EH (cell line): ENCODE results near the gene LZTFL1.

Experiments used
- DNase-seq: peaks from one replicate; pipeline ENCODE4 v3.0.0-alpha.2; 2015; ENCODE audit warnings: low read depth

LZTFL1 gene

DNA sequence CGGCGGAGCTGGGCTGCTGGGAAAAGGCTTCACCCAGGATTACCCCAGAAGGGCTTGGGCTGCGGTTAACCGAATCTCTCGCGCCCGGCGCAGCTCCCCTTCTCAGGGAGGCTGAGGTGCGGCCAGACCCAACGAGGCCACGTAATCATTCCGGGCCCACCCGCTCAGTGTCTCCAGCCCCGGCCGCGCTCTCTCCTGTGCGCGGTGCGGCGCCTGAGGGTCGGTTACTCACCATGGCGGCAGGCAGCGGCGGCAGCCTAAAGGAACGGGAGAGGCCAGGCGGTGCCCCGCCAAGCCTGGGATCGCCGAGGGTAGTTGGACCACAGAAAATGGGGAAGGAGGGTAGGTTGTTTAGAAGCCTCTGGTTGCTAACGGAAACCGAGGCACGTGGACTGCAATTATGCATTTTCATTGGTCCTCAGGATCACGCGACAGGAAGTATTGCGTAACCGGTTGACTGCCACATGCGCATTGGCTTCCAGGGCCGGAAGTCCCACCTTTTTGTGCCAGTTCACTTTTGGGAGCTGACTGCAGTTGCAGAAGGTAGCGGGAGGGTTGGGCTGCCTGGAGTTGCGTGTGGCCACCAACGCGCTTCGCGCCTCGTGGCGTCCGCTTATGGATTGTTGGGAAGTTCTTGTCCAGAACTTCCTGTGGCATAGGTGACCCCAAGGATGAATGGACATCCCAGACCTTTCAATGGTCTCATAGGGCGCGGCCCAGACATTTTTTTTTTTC, at the start of gene LZTFL1:
Gene LZTFL1, minus strand, starts transcription at position 363 of the 735 bp plus-strand sequence. Its CDS starts 128 bp downstream, at position 235.
- peak; percentile 97 for DNase-seq

GRCh38 chr3:45890405-45890804, 48.5 kb upstream of the LZTFL1 start:
- peak; percentile 8 for DNase-seq

DNA sequence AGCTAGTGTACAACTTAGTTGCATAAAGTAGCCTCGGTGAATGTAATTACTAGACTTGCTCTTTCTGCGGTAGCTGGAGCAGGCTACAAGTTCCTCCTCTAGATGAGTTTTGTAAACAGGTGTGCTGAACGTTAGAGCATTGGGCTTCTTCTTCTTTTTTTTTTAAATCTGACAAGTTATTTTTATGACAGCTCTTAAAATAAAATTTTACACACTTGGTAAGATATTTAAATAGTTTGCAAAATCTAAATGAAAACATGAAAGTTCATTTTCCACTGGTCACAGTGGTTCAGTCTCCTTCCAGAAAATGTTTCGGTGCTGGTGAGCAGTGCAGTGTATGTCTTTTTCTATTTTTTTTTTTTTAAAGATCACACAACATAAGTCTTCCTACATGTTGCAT, 47.4 kb upstream of the LZTFL1 start:
- no peak for DNase-seq

GRCh38 chr3:45887759-45888511, 46.0 kb upstream of the LZTFL1 start:
- DNase-seq: no peak

GRCh38 chr3:45887285-45887684, 45.4 kb upstream of the LZTFL1 start:
- DNase-seq: no peak

DNA sequence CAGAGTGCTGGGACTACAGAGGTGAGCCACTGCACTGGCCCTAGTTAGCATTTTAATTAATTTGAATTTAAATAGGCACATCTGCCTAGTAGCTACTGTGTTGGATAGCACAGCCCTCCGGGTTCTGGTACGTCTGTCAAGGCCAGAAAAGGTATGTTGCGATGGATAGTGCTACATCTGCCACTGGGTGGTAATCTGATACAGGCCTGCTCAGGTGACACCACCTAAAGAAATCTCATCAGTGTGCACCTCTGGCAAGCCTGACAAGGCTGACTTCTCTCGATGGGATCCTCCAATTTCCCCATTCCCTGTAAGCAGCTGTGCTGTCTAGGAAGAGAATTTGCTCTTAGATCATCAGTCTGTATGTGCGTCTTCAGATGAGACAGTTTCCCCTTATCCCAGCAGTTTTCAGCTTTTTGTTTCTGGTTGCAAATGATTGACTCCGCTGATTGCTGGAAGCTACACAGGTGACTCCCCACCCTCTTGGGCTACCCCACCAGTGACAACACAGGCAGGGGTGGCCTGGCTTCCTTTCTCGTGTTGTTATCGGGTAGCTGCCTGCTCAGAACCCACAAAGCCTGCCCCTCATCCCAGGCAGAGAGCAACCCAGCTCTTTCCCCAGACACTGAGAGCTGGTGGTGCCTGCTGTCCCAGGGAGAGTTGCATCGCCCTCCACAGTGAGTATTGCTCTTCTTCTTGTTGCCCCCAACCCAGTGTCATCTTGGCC, 44.2 kb upstream of the LZTFL1 start, which contains the start of gene CCR9:
Gene CCR9, plus strand, starts transcription at position 565 of the 727 bp plus-strand sequence. CDS start 8,391 bp downstream, outside the sequence.
- DNase-seq: no peak

DNA sequence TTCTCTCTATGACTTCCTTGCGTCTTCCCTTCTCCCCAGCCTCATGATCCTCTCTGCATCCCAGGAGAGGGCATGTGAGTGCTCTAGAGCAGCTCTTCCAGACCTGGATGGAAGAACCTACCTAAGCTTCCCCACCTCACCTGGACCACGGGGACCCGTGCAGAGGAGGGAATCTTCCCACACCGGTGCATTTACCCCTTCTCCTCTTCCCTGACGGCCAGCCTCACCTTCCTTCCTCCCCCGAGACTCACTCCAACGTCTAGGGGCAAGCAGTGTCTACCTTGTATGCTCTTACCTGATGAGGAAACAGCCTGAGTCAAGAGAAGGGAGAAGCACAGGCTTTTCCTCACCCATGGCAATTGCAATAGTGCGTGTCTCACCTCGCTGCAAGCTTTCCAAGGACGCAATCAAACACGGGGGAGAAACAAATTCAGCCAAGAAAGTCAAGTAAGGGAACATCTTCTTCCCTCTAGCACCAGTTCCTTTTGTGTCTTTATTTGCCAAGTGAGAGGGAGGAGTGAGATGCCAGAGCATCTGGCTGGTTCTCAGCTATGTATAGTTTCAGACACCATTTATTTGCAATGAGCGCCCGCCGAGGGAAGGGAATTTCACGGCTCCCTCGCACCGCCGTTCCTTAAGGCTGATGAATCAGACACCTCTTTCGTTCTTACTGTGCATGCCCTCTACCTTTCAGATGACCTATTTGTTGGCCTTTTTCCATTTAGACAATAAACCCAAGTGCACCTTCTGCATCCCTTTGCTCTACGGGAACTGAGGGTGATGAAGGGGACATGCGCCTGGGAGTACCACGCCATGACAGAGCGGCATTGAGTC, 42.7 kb upstream of the LZTFL1 start:
- DNase-seq: no peak

DNA sequence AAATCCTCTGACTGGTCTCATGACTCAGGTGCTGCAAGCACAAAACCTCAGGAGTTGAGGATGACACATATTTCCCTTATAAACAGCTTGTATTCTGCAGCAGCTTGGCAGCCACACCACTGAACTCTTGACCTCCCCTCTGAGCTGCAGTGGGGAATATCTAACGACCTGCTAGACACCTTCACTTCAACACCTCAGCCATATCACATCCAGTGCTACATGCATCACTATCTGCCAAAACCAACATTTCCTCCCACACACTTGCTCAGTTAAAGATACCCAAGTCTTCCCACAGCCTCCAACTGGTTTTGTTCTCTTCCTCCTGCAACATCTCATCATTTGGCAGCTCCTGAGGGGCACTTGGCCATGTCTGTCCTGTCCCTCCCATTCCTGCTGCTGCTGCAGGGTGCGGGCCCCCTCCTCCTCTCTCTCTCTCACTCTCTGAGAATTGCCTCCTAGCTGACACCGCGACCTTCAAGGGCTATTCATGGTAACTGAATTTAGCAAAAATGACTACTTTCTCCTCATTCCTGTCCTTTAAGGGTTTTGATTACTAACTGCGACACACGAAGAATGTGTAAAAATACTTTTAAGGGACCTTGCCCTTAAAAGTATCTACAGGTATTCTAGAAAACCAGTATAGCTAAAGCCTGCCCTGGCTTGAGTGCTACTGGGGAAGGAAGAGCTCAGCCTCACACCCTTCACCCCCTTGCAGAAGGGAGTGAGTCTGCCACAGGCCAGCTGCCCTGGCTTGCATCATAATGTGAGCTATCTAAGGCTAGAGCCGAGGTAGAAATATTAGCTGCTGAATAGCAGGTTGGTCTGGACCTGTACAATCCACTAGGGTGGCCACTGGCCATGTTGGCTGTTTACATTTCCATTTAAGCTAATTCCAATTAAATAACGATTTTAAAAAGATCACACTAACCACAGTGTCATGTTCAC, 39.4 kb upstream of the LZTFL1 start:
- peak; percentile 22 for DNase-seq

- no peak for DNase-seq
These were observed 38.8 kb upstream of the LZTFL1 start for GRCh38 chr3:45880725-45881077.

DNA sequence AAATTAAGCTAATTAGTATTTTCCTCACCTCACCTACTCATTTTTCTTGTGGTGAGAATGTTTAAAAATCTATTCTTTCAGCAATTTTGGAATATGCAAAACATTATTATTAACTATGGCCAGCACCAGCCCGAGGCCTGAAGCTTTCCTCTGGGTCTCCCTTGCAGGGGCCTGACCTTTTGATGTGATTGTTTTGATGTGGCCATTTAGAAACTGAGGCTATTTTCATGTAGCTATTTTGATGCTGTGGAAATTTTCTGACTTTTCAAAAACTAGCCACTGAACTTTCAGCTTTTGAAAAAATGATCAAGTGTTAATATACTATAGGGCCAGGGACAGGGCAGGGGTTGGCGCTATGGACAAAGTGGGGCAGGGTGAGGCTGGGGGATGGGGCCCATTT, 36.2 kb upstream of the LZTFL1 start:
- DNase-seq: no peak

DNA sequence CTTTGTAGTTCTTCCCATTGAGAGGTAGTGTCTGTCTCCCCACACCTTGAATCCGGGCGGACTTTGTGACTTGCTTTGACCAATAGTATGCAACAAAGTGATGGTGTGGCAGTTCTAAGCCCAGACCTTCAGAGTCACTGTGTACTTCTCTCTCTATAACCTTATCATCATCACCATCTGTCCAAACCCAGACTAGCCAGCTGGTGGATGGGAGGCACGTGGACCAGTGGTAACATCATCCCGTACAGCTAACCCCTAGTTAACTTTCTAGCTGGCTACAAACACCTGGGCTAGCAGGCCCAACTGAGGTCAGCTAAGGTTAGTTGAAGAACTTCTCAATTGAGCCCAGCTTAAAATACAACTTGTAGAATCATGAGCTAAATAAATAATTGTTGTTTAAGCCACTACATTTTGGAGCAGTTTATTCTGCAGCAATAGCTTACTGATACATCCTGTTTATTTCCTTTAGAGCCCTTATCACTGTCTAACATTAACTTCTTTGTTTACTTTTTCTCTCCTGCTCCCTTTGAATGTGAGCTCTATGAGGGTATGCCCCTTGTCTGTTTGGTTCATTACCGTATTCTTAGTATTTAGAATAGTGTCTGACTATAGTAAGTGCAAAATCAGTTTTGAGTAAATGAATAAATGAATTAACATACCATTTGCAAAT, 32.9 kb upstream of the LZTFL1 start:
- DNase-seq: no peak

DNA sequence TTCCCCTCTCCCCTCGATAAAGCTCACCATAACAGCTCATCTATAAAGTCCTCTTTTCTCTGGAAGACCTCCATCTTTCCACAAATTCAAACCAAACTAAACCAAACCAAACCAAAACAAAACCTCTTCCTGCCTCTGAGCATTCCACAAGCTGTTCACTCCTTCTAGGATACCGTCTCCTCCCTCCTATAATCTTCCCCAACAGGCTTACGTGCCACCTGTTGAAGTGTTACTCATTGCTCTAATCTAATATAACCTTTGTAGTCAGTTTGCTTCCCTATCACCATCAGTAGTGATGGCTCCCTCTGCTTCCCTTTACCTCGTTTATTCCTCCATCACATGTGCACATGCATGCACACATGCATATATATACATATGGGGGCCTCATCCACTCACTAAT, 31.7 kb upstream of the LZTFL1 start:
- DNase-seq: no peak

GRCh38 chr3:45873036-45873435, 31.1 kb upstream of the LZTFL1 start:
- DNase-seq: no peak

- DNase-seq: no peak
These were observed 30.6 kb upstream of the LZTFL1 start for GRCh38 chr3:45872569-45872968.

DNA sequence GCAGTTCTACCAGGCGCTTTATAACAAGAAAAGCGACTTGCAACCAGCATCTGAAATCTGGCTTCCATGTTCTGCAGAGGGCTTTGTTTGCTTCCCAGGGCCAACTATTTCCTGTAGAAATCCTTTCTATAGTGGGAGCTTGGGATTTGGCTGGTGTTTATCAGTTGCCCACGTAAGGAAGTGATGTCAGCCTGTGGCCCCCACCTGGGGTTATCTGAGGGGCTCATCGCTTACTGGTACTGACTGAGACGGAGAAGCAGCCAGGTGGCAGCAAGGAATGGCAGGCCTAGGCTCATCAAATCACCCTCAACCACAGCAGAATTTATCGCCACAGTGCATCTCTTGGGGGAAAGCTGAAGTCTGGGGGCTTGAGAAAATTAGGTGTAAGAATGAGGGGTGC, 29.9 kb upstream of the LZTFL1 start:
- no peak for DNase-seq

DNA sequence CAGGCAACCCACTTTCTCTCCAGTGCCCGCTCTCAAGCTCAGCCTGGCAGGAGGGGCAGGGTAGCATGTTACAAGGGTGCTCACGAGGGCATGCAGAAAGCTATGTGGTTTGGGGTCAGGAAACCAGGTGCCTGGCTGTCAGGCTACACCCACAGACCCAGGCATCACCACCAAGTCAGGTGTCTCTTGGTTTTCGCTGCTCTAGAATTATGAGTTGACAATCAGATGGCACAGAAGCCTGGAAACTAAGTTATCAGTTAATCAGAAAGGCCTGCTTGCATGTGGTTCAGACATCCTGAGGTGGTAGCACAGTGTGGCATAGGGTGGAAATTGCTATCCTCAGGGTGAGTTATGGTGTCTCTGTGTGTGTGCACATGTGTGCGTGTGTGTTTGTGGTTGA, 28.2 kb upstream of the LZTFL1 start:
- DNase-seq: no peak

DNA sequence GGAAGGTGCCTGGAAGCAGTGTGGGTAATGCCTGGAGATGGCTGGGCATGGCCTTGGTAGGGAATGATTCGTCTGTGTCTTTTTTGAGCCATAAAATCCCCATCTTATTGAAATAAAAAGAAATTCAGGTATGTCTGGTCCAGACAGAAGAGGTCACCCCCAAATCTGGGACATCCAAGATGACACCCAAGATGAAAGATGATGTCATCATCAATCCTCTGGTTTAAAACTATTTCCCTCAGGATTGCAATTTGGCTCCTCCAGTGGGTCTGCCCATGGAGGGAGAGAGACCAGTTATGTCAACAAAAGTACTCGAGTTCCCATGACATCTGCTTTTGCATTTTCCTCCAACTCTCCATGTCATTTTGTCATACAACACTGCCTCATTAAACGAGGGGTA, 27.7 kb upstream of the LZTFL1 start:
- no peak for DNase-seq

DNA sequence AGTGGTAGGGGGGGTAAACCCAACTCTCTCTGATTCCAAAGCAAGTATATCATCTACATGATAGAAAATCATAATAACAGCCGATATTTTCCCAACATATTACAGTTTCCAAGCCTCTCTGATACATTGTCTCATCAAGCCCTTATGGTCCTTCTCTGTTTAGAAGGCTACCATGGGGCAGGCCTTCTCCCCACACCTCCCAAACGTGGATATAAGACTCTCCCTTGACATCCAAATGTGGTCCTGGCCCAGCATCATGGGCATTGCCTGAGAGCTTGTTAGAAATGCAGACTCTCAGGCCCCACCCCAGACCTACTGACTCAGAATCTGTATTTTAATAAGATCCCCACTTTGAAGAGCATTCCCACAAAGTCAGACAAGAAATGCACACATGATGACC, 26.7 kb upstream of the LZTFL1 start:
- no peak for DNase-seq

DNA sequence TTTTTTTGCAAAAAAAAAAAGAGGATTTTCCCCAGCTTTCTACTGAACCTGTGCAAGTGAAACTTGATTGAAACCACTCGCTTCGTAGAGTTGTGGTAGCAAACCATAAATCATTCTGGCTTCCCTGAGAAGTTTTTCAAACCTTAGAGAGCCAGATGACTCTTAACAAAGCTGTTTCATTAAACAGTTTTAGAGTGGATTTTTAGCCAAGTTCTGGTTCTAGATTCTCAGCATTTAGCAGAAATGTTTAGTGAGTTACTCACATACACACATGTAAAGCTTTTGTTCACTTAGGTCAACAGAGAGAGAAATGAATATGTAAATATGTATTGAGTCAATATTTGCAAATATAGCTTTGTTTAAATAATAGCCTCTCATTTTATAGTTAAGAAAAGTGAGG, 26.3 kb upstream of the LZTFL1 start:
- no peak for DNase-seq

DNA sequence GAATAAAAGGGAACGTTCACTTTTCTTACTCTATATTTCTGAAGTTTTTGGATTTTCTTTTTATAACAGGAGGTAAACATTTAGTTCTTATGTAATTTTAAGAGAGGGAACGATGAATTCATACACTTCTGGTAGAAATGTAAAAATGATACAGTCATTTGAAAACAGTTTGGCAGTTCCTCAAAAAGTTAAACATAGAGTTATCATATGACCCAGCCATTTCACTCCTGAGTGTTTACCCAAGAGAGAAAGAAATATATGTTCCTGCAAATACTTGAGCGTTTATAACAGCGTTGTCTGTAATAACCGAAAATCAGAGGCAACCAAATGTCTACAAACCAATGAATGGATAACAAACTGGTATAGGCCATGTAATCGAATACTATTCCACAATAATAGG, 23.6 kb upstream of the LZTFL1 start:
- no peak for DNase-seq
